Dendritic cell treated with granulocyte-macrophage colony-stimulating factor and Interleukin-4, amounts not matched to agents 40 ng/mL and 50 ng/mL, for 4 days (primary cell): ENCODE data around the gene CDC73.
"Not testable (repeated sequence)": the region's sequence is repeated elsewhere in the genome, so short reads cannot be mapped to it uniquely, and the experiment has no call there.

Source experiments
- H3K27ac Mint-ChIP-seq: one replicate; pipeline ENCODE4 v1.8.0; 2022; ENCODE audit warnings: mild to moderate bottlenecking, mixed read lengths
- H3K27me3 Mint-ChIP-seq: one replicate; pipeline ENCODE4 v1.8.0; 2022; ENCODE audit warnings: mild to moderate bottlenecking, mixed read lengths
- H3K36me3 Mint-ChIP-seq: one replicate; pipeline ENCODE4 v1.8.0; 2022; ENCODE audit warnings: low read depth, mixed read lengths
- H3K4me1 Mint-ChIP-seq: one replicate; pipeline ENCODE4 v1.8.0; 2022; ENCODE audit warnings: low read depth, mixed read lengths
- H3K4me3 Mint-ChIP-seq: one replicate; pipeline ENCODE4 v1.8.0; 2022; ENCODE audit warnings: mild to moderate bottlenecking, moderate library complexity, mixed read lengths
- H3K9me3 Mint-ChIP-seq: one replicate; pipeline ENCODE4 v1.8.0; 2022; ENCODE audit warnings: mixed read lengths
- intact Hi-C: fragments of 100-400 bp; cut with micrococcal nuclease; formaldehyde crosslinking; loops from one replicate; pipeline ENCODE4 v1.15.0; 2022

Gene CDC73

GRCh38 chr1:193105821-193106177 is 16.0 kb upstream of the CDC73 start:
- peaks cover 20% of the 10 kb centered on the region for H3K36me3 Mint-ChIP-seq
- peak overlapping the region; percentile 93 for H3K27ac Mint-ChIP-seq
- H3K27me3 Mint-ChIP-seq: no peaks in the 10 kb centered on the region
- no peaks in the 10 kb centered on the region for H3K9me3 Mint-ChIP-seq
- H3K4me3 Mint-ChIP-seq: peak overlapping the region; percentile 90
- intact Hi-C loops: loop anchor here (1.0 to 5.0 kb wide), 3 partner anchors 17 to 293 kb away; partner anchors contain the start of genes CDC73, RO60 and UCHL5
- H3K4me1 Mint-ChIP-seq: peaks cover 24% of the 10 kb centered on the region

- Mint-ChIP-seq H3K27me3 (no peaks in the 10 kb centered on the region), H3K27ac (no peak overlapping the region), H3K9me3 (no peaks in the 10 kb centered on the region), H3K4me1 (peaks cover 25% of the 10 kb centered on the region), H3K36me3 (peaks cover 11% of the 10 kb centered on the region), H3K4me3 (no peak overlapping the region)
- intact Hi-C loops: loop anchor here (5.0 kb wide), 1 partner anchor 296 kb away; no protein-coding TSS in a partner anchor
These were observed 13.4 kb upstream of the CDC73 start for GRCh38 chr1:193108471-193108870.

GRCh38 chr1:193109619-193110018 is 12.2 kb upstream of the CDC73 start:
- intact Hi-C loops: loop anchor here (5.0 kb wide), 1 partner anchor 297 kb away; no protein-coding TSS in a partner anchor
- Mint-ChIP-seq H3K27me3 (no peaks in the 10 kb centered on the region), H3K4me1 (peaks cover 17% of the 10 kb centered on the region), H3K27ac (no peak overlapping the region), H3K9me3 (no peaks in the 10 kb centered on the region), H3K4me3 (no peak overlapping the region), H3K36me3 (peaks cover 10% of the 10 kb centered on the region)

GRCh38 chr1:193110246-193110645 is 11.6 kb upstream of the CDC73 start:
- Mint-ChIP-seq H3K27ac (no peak overlapping the region), H3K27me3 (no peaks in the 10 kb centered on the region)
- intact Hi-C loops: no loop called here

GRCh38 chr1:193110864-193111263 is 11.0 kb upstream of the CDC73 start:
- peaks cover 12% of the 10 kb centered on the region for H3K4me1 Mint-ChIP-seq
- H3K9me3 Mint-ChIP-seq: no peaks in the 10 kb centered on the region
- H3K27ac Mint-ChIP-seq: no peak overlapping the region
- intact Hi-C loops: no loop called here
- H3K36me3 Mint-ChIP-seq: no peaks in the 10 kb centered on the region
- no peaks in the 10 kb centered on the region for H3K27me3 Mint-ChIP-seq
- H3K4me3 Mint-ChIP-seq: no peak overlapping the region

More at GRCh38 chr1:193110246-193110645, 11.6 kb upstream of the CDC73 start:
- no peaks in the 10 kb centered on the region for H3K9me3 Mint-ChIP-seq
- H3K36me3 Mint-ChIP-seq: peaks cover 3% of the 10 kb centered on the region
- H3K4me3 Mint-ChIP-seq: no peak overlapping the region
- peaks cover 17% of the 10 kb centered on the region for H3K4me1 Mint-ChIP-seq

- Mint-ChIP-seq H3K27me3 (no peaks in the 10 kb centered on the region), H3K36me3 (no peaks in the 10 kb centered on the region), H3K27ac (no peak overlapping the region), H3K9me3 (no peaks in the 10 kb centered on the region), H3K4me1 (peaks cover 12% of the 10 kb centered on the region), H3K4me3 (no peak overlapping the region)
- intact Hi-C loops: no loop called here
These were observed 10.2 kb upstream of the CDC73 start for GRCh38 chr1:193111641-193112090.

- H3K27me3 Mint-ChIP-seq: peaks cover 2% of the 10 kb centered on the region
These were observed 8.4 kb upstream of the CDC73 start for GRCh38 chr1:193113258-193113991.

GRCh38 chr1:193113992-193114332 is 7.9 kb upstream of the CDC73 start:
- peaks cover 17% of the 10 kb centered on the region for H3K4me1 Mint-ChIP-seq
- H3K27ac Mint-ChIP-seq: no peak overlapping the region
- H3K4me3 Mint-ChIP-seq: no peak overlapping the region
- H3K27me3 Mint-ChIP-seq: peaks cover 2% of the 10 kb centered on the region
- H3K36me3 Mint-ChIP-seq: no peaks in the 10 kb centered on the region
- intact Hi-C loops: no loop called here
- H3K9me3 Mint-ChIP-seq: no peaks in the 10 kb centered on the region

More at GRCh38 chr1:193113258-193113991, 8.4 kb upstream of the CDC73 start:
- Mint-ChIP-seq H3K4me1 (peaks cover 12% of the 10 kb centered on the region), H3K4me3 (no peak overlapping the region), H3K9me3 (no peaks in the 10 kb centered on the region), H3K36me3 (no peaks in the 10 kb centered on the region), H3K27ac (no peak overlapping the region)
- intact Hi-C loops: no loop called here

GRCh38 chr1:193114485-193115095 is 7.2 kb upstream of the CDC73 start:
- no peak overlapping the region for H3K4me3 Mint-ChIP-seq
- H3K27ac Mint-ChIP-seq: no peak overlapping the region
- peaks cover 18% of the 10 kb centered on the region for H3K4me1 Mint-ChIP-seq
- no peaks in the 10 kb centered on the region for H3K36me3 Mint-ChIP-seq
- intact Hi-C loops: no loop called here
- peaks cover 2% of the 10 kb centered on the region for H3K27me3 Mint-ChIP-seq
- no peaks in the 10 kb centered on the region for H3K9me3 Mint-ChIP-seq

GRCh38 chr1:193115629-193116227 is 6.1 kb upstream of the CDC73 start:
- Mint-ChIP-seq H3K4me1 (peaks cover 23% of the 10 kb centered on the region), H3K27me3 (peaks cover 4% of the 10 kb centered on the region), H3K4me3 (no peak overlapping the region), H3K9me3 (no peaks in the 10 kb centered on the region), H3K27ac (no peak overlapping the region), H3K36me3 (no peaks in the 10 kb centered on the region)
- intact Hi-C loops: no loop called here

GRCh38 chr1:193117167-193117566 is 4.7 kb upstream of the CDC73 start:
- H3K27me3 Mint-ChIP-seq, H3K9me3 Mint-ChIP-seq, H3K4me3 Mint-ChIP-seq, intact Hi-C loops, H3K27ac Mint-ChIP-seq, H3K36me3 Mint-ChIP-seq: not testable (repeated sequence)
- peaks cover 19% of the 10 kb centered on the region for H3K4me1 Mint-ChIP-seq

- peaks cover 4% of the 10 kb centered on the region for H3K27me3 Mint-ChIP-seq
These were observed 3.6 kb upstream of the CDC73 start for GRCh38 chr1:193118194-193118593.

GRCh38 chr1:193118803-193119730 is 2.8 kb upstream of the CDC73 start:
- Mint-ChIP-seq H3K4me3 (no peak overlapping the region), H3K27ac (no peak overlapping the region), H3K27me3 (peaks cover 4% of the 10 kb centered on the region), H3K36me3 (no peaks in the 10 kb centered on the region), H3K4me1 (peaks cover 31% of the 10 kb centered on the region), H3K9me3 (no peaks in the 10 kb centered on the region)
- intact Hi-C loops: no loop called here

More at GRCh38 chr1:193118194-193118593, 3.6 kb upstream of the CDC73 start:
- Mint-ChIP-seq H3K36me3 (no peaks in the 10 kb centered on the region), H3K27ac (no peak overlapping the region), H3K9me3 (no peaks in the 10 kb centered on the region), H3K4me3 (no peak overlapping the region), H3K4me1 (peaks cover 23% of the 10 kb centered on the region)
- intact Hi-C loops: no loop called here
